ENCODE results near the gene PNMA8C.

The PNMA8C gene

GRCh38 chr19:46456930-46457329 lies 28.2 kb upstream of the PNMA8C start:
- no peak overlapping the region for H3K4me3 ChIP-seq (ENCODE audit: low read depth, low read length)
- TF ChIP-seq CTCF (IDR thresholded peaks at IDR 0.05; ENCODE audit: low read depth, low read length) = no peak

- TF ChIP-seq CTCF (IDR thresholded peaks at IDR 0.05; ENCODE audit: low read depth, low read length) = no peak
- H3K4me3 ChIP-seq (ENCODE audit: low read depth, low read length) = no peak overlapping the region
Observed at GRCh38 chr19:46454244-46454643, 25.5 kb upstream of the PNMA8C start.

- TF ChIP-seq CTCF (IDR thresholded peaks at IDR 0.05; ENCODE audit: low read depth, low read length) = no peak
- no peak overlapping the region for H3K4me3 ChIP-seq (ENCODE audit: low read depth, low read length)
Observed at GRCh38 chr19:46453661-46454060, 24.9 kb upstream of the PNMA8C start.

GRCh38 chr19:46452186-46452585 lies 23.4 kb upstream of the PNMA8C start:
- H3K4me3 ChIP-seq (ENCODE audit: low read depth, low read length) = no peak overlapping the region
- no peak for TF ChIP-seq CTCF (IDR thresholded peaks at IDR 0.05; ENCODE audit: low read depth, low read length)

- no peak overlapping the region for H3K4me3 ChIP-seq (ENCODE audit: low read depth, low read length)
- TF ChIP-seq CTCF (IDR thresholded peaks at IDR 0.05; ENCODE audit: low read depth, low read length) = no peak
Observed at GRCh38 chr19:46451352-46451751, 22.6 kb upstream of the PNMA8C start.

- TF ChIP-seq CTCF (IDR thresholded peaks at IDR 0.05; ENCODE audit: low read depth, low read length) = no peak
- no peak overlapping the region for H3K4me3 ChIP-seq (ENCODE audit: low read depth, low read length)
Observed at GRCh38 chr19:46450737-46451136, 22.0 kb upstream of the PNMA8C start.

GRCh38 chr19:46449228-46449627 lies 20.5 kb upstream of the PNMA8C start:
- TF ChIP-seq CTCF (IDR thresholded peaks at IDR 0.05; ENCODE audit: low read depth, low read length) = no peak

More at GRCh38 chr19:46449228-46449627, 20.5 kb upstream of the PNMA8C start:
- no peak overlapping the region for H3K4me3 ChIP-seq (ENCODE audit: low read depth, low read length)

Measured in WI38 (cell line).